HEK293 (cell line): ENCODE data around the gene SERTAD4.

Experiments
- HOXA7 ChIP-seq: sonication (generic); formaldehyde crosslinking; IDR thresholded peaks from 2 replicates; pipeline ENCODE4 v1.8.1; 2022; ENCODE audit warnings: missing genetic modification reagents, borderline replicate concordance
- MEIS1 ChIP-seq: sonication (generic); formaldehyde crosslinking; IDR thresholded peaks from 2 replicates; pipeline ENCODE4 v1.8.1; 2022; ENCODE audit warnings: missing genetic modification reagents, mild to moderate bottlenecking, borderline replicate concordance
- PRDM2 ChIP-seq: fragments of 450-650 bp; formaldehyde crosslinking; IDR thresholded peaks from 2 replicates; pipeline ENCODE4 v1.5.1; 2016; ENCODE audit warnings: missing biosample characterization, missing genetic modification characterization, borderline replicate concordance
- ZBTB11 ChIP-seq: fragments of 450-650 bp; formaldehyde crosslinking; conservative IDR thresholded peaks from 2 replicates; pipeline ENCODE4 v1.5.1; 2016; ENCODE audit warnings: low read depth, missing biosample characterization, missing genetic modification characterization
- ZNF16 ChIP-seq: fragments of 450-650 bp; formaldehyde crosslinking; IDR thresholded peaks from 2 replicates; pipeline ENCODE4 v1.5.1; 2016; ENCODE audit warnings: low read depth, missing biosample characterization, missing genetic modification characterization
- ZNF223 ChIP-seq: fragments of 450-650 bp; formaldehyde crosslinking; IDR thresholded peaks from 2 replicates; pipeline ENCODE4 v1.5.1; 2016; ENCODE audit warnings: missing biosample characterization, missing genetic modification characterization
- ZNF248 ChIP-seq: fragments of 450-650 bp; formaldehyde crosslinking; IDR thresholded peaks from 2 replicates; pipeline ENCODE4 v1.5.1; 2017; ENCODE audit warnings: missing biosample characterization, missing genetic modification characterization
- ZNF280D ChIP-seq: fragments of 450-650 bp; formaldehyde crosslinking; IDR thresholded peaks from 2 replicates; pipeline ENCODE4 v1.5.1; 2016; ENCODE audit warnings: missing biosample characterization, missing genetic modification characterization
- ZNF335 ChIP-seq: fragments of 450-650 bp; formaldehyde crosslinking; conservative IDR thresholded peaks from 2 replicates; pipeline ENCODE4 v1.5.1; 2016; ENCODE audit warnings: missing biosample characterization, missing genetic modification characterization
- ZNF354C ChIP-seq: fragments of 450-650 bp; formaldehyde crosslinking; IDR thresholded peaks from 2 replicates; pipeline ENCODE4 v1.5.1; 2016; ENCODE audit warnings: missing biosample characterization, missing genetic modification characterization, low read depth, borderline replicate concordance
- ZNF433 ChIP-seq: fragments of 450-650 bp; formaldehyde crosslinking; IDR thresholded peaks from 2 replicates; pipeline ENCODE4 v1.5.1; 2016; ENCODE audit warnings: missing biosample characterization, missing genetic modification characterization, low read depth
- ZNF488 ChIP-seq: fragments of 450-650 bp; formaldehyde crosslinking; IDR thresholded peaks from 2 replicates; pipeline ENCODE4 v1.5.1; 2016; ENCODE audit warnings: missing biosample characterization, missing genetic modification characterization
- ZNF518A ChIP-seq: fragments of 450-650 bp; formaldehyde crosslinking; conservative IDR thresholded peaks from 2 replicates; pipeline ENCODE4 v1.5.1; 2016; ENCODE audit warnings: low read depth, missing biosample characterization, missing genetic modification characterization
- ZNF548 ChIP-seq: fragments of 450-650 bp; formaldehyde crosslinking; IDR thresholded peaks from 2 replicates; pipeline ENCODE4 v1.5.1; 2016; ENCODE audit warnings: missing biosample characterization, missing genetic modification characterization
- ZNF596 ChIP-seq: fragments of 450-650 bp; IDR thresholded peaks from 2 replicates; pipeline ENCODE4 v1.5.0; 2018; ENCODE audit warnings: missing biosample characterization, mild to moderate bottlenecking, missing genetic modification characterization, moderate library complexity
- ZNF600 ChIP-seq: fragments of 450-650 bp; formaldehyde crosslinking; IDR thresholded peaks from 2 replicates; pipeline ENCODE4 v1.5.1; 2016; ENCODE audit warnings: missing biosample characterization, missing genetic modification characterization
- ZNF747 ChIP-seq: fragments of 450-650 bp; formaldehyde crosslinking; IDR thresholded peaks from 2 replicates; pipeline ENCODE4 v1.5.1; 2016; ENCODE audit warnings: missing biosample characterization, missing genetic modification characterization
- ZNF785 ChIP-seq: fragments of 450-650 bp; formaldehyde crosslinking; IDR thresholded peaks from 2 replicates; pipeline ENCODE4 v1.5.1; 2016; ENCODE audit warnings: missing biosample characterization, missing genetic modification characterization
- ZNF830 ChIP-seq: fragments of 450-650 bp; IDR thresholded peaks from 2 replicates; pipeline ENCODE4 v1.5.0; 2018; ENCODE audit warnings: missing biosample characterization, missing genetic modification characterization, low read depth, mild to moderate bottlenecking, moderate library complexity
- ZSCAN30 ChIP-seq: fragments of 450-650 bp; IDR thresholded peaks from 2 replicates; pipeline ENCODE4 v1.5.1; 2018; ENCODE audit warnings: missing biosample characterization, mild to moderate bottlenecking, missing genetic modification characterization, moderate library complexity

The SERTAD4 gene

GRCh38 chr1:210239349-210240111 lies 6.9 kb downstream of the SERTAD4 start (continued):
- no peak for TF ChIP-seq PRDM2
- no peak for TF ChIP-seq ZNF223
- no peak for TF ChIP-seq ZNF280D (tag by site-specific recombination)
- no peak for TF ChIP-seq ZNF518A (tag by site-specific recombination)
- TF ChIP-seq ZNF600 (tag by site-specific recombination): peak; percentile 15; the same call in 1 of the 2 replicates
- no peak for TF ChIP-seq ZBTB11 (tag by site-specific recombination)
- TF ChIP-seq ZNF548: no peak
- peak; percentile 62; the same call in 1 of the 2 replicates for TF ChIP-seq ZNF596 (tag by site-specific recombination)
- no peak for TF ChIP-seq ZNF747 (tag by site-specific recombination)
- no peak for TF ChIP-seq ZNF433
- TF ChIP-seq ZNF335 (tag by site-specific recombination): no peak
- no peak for TF ChIP-seq ZNF16
- 0 out of 2 replicates have a peak, but pooled peaks have one; percentile 70 for TF ChIP-seq MEIS1
- TF ChIP-seq ZNF785 (tag by site-specific recombination): no peak
- no peak for TF ChIP-seq ZNF488 (tag by site-specific recombination)
- no peak for TF ChIP-seq ZNF248 (tag by site-specific recombination)
- TF ChIP-seq ZNF354C (tag by site-specific recombination): no peak
- no peak for TF ChIP-seq HOXA7 (CRISPR knock-in tag)
- no peak for TF ChIP-seq ZSCAN30
- TF ChIP-seq ZNF830 (tag by site-specific recombination): no peak
